G401.6 (cell line): ENCODE data around the gene TSHZ2.

Experiments used
- FAIRE-seq: peaks from 2 replicates; lab custom pipeline; 2012; peaks lifted over from hg19 to GRCh38; lab: Jason Lieb, UNC

The TSHZ2 gene

DNA sequence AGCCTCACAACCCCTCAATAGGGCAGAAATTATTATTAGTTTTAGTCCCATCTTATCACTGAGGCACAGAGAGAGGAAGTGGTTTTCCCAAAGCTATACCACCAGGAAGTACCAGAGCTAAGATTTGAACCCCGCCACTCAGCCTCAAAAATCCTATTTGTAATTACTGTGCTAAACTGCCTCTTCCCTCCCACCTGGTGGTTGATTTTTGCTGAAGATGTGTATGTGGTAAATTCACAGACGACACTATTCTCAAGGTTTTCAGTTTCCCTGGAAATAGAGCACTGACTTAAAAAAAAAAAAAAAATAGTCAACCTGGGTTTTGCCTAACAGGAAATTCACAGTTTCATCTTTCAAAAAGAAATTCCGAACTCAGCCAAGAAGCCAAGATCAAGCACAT, 57.9 kb downstream of the TSHZ2 start:
- no peak for FAIRE-seq

DNA sequence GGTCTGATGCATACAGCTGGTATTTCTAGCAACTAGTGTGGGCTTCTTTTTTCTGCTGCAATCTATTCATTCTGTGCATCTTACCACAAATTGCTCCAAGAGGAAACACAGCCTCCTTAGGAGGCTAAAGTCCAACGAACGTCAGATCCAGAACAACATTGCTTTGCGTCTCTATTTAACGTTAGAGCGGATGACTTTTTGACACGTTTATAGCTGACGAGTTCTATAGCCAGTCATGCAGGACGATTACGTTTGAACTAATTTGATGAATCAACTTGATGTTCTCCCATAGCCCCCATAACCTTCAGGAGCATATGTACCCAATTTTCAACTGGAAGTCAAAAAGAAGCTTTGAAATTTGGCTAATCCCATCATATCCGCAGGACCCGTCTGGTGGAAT, 59.9 kb downstream of the TSHZ2 start:
- no peak for FAIRE-seq

GRCh38 chr20:53032478-53032932, 60.3 kb downstream of the TSHZ2 start:
- FAIRE-seq, result no peak

DNA sequence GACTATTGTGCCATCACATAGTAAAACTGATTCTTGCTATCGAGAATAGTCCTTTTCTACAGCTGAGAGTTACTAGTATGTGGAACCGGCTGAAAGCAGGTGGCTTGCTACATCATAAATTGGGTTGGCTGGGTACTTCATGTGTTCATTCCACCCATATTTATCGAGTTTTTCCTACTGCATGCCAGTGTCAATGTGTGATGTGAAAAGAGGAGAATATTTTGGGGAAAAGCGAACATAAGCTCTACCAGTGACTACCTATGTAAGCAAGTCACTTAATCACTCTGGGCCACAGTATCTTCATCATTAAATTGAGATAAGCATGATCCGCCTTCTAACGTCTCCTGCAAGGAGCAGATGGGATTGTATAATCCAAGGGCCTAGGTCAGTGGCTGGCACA, 61.0 kb downstream of the TSHZ2 start:
- FAIRE-seq, result no peak

DNA sequence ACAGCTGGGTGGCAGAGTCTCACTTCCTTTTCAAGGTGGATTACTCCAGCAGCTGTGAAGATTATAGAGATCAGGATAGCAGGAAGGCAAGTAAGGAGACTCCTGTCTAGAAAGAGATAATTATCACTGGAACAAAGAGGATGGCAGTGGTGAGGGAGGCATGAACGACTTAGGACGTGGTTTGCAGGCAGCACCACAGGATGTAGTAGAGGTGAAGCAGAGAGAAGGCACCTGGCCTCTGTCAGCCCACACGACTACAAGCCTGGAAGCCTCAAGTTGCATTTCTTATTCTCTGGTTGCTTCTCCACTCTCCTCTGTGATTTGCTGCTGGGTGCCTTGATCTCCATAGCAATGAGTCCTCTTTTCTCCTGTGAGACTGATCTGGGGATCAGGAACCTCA, 62.7 kb downstream of the TSHZ2 start:
- FAIRE-seq, result no peak

DNA sequence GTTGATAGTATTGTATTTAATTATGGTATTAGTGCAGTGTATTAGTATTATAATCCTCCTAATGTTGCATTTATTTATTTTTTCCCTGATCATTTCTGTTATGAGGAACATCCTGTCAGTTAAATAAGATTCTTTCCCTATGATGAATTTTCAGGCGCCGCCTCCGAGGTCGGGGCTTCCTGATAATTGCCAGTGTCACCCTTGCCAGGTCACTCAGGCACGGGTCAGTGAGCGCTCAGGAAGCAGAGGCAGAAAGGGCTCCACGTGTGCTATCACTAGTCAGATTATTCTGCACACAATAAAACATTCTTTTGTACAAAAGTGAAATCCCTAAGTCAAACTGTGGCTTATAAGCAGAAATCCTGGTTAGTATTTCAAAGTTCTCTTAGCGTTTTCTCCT, 64.8 kb downstream of the TSHZ2 start:
- no peak for FAIRE-seq

GRCh38 chr20:53037621-53038020, 65.5 kb downstream of the TSHZ2 start:
- FAIRE-seq, result no peak

DNA sequence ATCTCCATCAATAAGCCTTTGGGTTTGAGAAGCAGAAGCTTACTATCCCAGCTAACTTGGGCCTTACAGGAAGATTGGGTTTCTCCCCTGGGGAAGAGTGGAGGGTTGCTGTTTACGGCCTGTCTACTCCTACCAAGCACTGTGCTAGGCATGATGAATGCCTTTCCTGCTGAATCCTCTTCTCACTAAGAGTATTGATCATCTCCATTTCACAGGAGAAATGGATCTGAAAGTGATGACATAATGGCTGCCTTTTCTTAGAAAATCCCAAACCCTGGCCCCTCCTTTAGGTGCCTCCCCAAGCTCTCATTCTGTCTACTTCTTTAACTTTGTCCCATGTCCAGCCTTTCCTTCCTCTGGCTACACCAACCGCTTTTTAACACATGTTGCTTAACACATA, 66.1 kb downstream of the TSHZ2 start:
- no peak for FAIRE-seq

GRCh38 chr20:53040693-53041589, 68.8 kb downstream of the TSHZ2 start:
- no peak for FAIRE-seq

DNA sequence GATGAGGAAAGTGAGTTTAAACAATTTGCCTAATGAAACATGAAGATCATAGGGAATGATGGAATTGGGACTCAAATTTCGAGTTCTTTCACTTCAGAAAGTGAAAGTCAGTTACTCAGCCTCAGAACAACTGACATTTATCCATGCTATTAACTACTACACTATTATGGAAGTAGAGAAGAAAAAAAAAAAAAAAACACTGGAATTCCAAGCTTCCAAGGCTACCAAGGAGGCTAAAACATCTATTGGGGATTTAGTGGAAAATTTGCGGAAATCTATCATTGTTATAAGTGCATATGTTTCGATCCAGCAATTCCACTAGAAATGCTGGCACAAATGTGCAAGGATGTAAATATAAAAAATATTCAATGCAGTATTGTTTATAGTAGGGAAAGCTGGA, 70.4 kb downstream of the TSHZ2 start:
- no peak for FAIRE-seq

- no peak for FAIRE-seq
Measured at GRCh38 chr20:53044296-53044695, 72.1 kb downstream of the TSHZ2 start.

DNA sequence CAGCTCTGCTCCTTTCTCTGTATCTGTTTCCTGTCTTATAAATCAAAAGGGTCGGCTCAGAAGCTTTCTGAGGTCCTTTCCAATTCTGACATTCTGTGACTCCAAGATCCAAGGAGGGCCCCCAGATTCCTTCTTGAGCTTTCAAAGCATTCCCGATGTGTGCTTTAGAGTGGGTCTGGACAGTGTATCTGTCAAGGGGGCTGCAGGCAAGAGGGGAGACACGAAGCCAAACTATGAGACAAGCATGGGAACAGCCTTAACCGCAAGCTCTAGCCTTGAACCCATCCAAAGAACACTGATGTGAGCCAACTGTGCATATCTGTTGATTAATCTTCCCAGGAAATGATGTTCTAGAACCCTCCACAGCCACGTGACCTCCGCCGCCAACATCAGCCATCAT, 73.8 kb downstream of the TSHZ2 start:
- no peak for FAIRE-seq

DNA sequence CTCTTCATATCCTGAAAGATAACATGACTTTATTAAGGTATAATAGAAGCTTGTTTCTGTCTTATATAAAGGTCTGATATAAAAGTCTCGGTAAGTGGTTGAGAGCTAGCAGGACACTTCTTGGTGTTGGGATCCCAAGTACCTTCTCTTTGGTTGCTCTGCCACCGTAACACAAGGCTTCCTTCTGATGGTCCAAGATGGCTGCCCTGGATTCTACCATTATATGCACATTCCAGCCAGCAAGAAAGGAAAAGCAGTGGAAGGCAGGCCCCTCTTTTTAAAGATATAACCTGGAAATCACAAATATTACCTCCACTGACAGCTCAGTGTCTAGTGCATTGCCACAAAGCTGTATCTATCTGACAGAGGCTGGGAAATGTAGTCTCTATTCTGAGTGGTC, 75.0 kb downstream of the TSHZ2 start:
- no peak for FAIRE-seq

GRCh38 chr20:53048387-53048786, 76.2 kb downstream of the TSHZ2 start:
- no peak for FAIRE-seq

GRCh38 chr20:53050338-53050737, 78.2 kb downstream of the TSHZ2 start:
- FAIRE-seq, result no peak

- no peak for FAIRE-seq
Measured at GRCh38 chr20:53052380-53052779, 80.2 kb downstream of the TSHZ2 start.

DNA sequence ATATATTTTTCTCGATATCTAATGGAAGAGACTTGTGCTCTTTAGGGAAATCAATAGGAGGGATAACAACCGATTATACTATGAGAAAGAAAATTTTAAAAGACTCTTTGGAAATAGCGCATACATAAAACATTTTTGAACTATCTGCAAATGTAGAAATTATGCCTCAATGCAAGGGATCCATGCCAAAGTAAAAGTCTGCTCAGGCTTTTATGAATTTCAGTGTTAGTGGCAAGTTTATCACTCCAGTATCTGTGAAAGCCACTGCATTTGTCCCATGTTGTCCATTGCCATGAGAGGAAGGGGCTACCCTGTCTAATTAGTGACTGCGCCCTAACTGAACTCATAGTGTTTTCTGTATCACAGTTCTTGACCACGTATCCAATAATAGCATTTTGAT, 81.4 kb downstream of the TSHZ2 start:
- no peak for FAIRE-seq

- no peak for FAIRE-seq
Measured at GRCh38 chr20:53055367-53056067, 83.4 kb downstream of the TSHZ2 start.

GRCh38 chr20:53057579-53057978, 85.4 kb downstream of the TSHZ2 start:
- no peak for FAIRE-seq

DNA sequence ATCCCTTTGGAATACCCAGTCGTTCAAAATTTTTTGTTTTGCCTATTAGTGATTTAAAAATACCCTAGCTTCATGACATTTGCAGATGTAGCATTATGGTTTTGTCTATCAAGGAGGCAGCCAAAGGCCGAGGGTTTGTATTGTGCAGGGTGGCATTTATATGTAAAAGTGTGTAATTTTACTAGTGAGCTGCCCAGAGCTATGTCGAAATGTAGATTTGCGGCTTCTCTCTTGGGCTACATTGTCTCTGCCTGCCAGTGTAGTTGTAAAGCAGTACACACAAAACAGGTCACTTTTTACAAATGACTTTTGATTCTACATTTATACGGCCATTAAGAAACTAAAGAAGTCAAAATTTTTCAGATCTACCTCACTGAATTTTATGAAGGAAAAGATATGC, 87.7 kb downstream of the TSHZ2 start:
- no peak for FAIRE-seq

DNA sequence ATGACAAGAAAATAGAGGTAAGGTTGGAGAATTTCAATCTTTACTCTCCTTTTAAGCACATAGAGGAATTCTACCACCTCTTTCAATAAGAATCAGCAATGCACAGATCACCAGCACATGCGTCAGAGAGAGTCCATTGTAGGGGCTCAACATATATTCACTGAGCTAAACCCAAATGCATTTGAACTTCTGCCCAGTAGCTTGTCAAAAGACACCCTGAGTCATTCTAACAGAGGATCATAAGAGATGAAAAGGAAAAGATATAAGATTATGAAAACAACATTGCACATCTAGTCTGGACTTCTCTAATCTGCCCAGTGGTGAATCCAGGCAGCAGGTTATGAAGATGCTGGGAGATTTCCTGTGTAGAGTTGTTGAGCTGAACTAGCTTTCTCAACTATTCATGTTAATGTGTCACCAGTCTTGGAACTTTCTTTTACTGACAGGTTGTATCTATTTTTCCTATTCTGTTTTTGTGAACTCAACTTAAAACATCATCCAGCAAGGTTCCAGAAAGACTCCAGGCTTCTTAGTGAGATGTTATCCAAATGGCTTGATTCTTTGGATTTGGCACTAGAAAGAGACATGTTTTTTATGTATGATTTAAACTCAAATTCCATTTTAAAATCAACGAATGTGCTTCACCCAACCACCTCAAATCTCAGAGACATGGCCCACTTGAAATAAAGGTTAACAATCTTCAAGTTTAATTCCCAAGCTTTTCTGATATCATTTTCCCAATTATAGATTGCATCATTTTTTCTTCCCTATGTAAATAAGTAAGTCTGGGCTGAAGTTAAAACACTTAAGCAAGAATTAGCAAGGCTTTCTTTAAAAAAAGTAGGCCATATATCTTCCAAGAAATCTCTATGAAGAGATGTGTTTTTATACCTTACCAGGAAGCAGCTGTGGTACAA, 89.3 kb downstream of the TSHZ2 start:
- FAIRE-seq, result no peak

GRCh38 chr20:53064935-53065334, 92.8 kb downstream of the TSHZ2 start:
- FAIRE-seq, result no peak

GRCh38 chr20:53068241-53068640, 96.1 kb downstream of the TSHZ2 start:
- FAIRE-seq, result no peak
